Keratinocyte (primary cell): ENCODE measurements around the gene SSPN. TPM values are rescaled to one million over a fixed set of nuclear protein-coding genes. Genes with fewer than 3 reads are reported as not detected.

ENCODE experiments used
- DNase-seq: peaks from one replicate; pipeline ENCODE4 v3.0.0-alpha.2; 2011; ENCODE audit warnings: low read depth, missing footprints, low spot score
- FAIRE-seq: peaks from 2 replicates; lab custom pipeline; 2011; peaks lifted over from hg19 to GRCh38; lab: Jason Lieb, UNC
- H2AFZ ChIP-seq: 2 replicates; pipeline ENCODE4 v1.6.0; 2012; ENCODE audit warnings: low read length, control low read depth, inconsistent platforms; ENCODE audit not compliant: control insufficient read depth
- H3K27ac ChIP-seq: 2 replicates; pipeline ENCODE4 v1.5.1; 2011; ENCODE audit warnings: low read length; ENCODE audit not compliant: control insufficient read depth, insufficient read depth
- H3K27me3 ChIP-seq: 3 replicates; pipeline ENCODE4 v1.6.0; 2011; ENCODE audit warnings: low read length; ENCODE audit not compliant: control insufficient read depth, insufficient read depth; ENCODE audit errors: extremely low read depth
- H3K36me3 ChIP-seq, 2 experiments: 2 replicates in 1 of 2; 3 replicates in 1 of 2; pipeline ENCODE4 v1.5.1; 2011; ENCODE audit warnings: low read length in 2 of 2, mild to moderate bottlenecking in 1 of 2; ENCODE audit not compliant: control insufficient read depth in 2 of 2, insufficient read depth in 2 of 2; ENCODE audit errors: extremely low read depth in 1 of 2
- H3K4me1 ChIP-seq: 3 replicates; pipeline ENCODE4 v1.5.1; 2011; ENCODE audit warnings: low read length; ENCODE audit not compliant: control insufficient read depth, insufficient read depth; ENCODE audit errors: extremely low read depth
- H3K4me2 ChIP-seq: 3 replicates; pipeline ENCODE4 v1.6.0; 2011; ENCODE audit warnings: low read depth, low read length; ENCODE audit not compliant: control insufficient read depth, insufficient read depth; ENCODE audit errors: extremely low read depth
- H3K4me3 ChIP-seq, 3 experiments: fragments of 200-600 bp in 1 of 3; sonication (generic) in 1 of 3; 2 replicates in 2 of 3; 3 replicates in 1 of 3; pipeline ENCODE4 v1.5.1; 2011 to 2016; ENCODE audit warnings: low read length in 3 of 3, mild to moderate bottlenecking in 3 of 3, control low read depth in 2 of 3, inconsistent platforms in 1 of 3, low read depth in 1 of 3, mixed read lengths in 1 of 3, mixed run types in 1 of 3, moderate library complexity in 1 of 3; ENCODE audit not compliant: control insufficient read depth in 2 of 3, insufficient read depth in 2 of 3; ENCODE audit errors: extremely low read depth in 1 of 3
- H3K79me2 ChIP-seq: 2 replicates; pipeline ENCODE4 v1.6.0; 2012; ENCODE audit warnings: low read length; ENCODE audit not compliant: control insufficient read depth, insufficient read depth
- H3K9ac ChIP-seq: 3 replicates; pipeline ENCODE4 v1.6.0; 2011; ENCODE audit warnings: low read length; ENCODE audit not compliant: control insufficient read depth, insufficient read depth; ENCODE audit errors: extremely low read depth
- H3K9me1 ChIP-seq: 3 replicates; pipeline ENCODE4 v1.6.0; 2011; ENCODE audit warnings: low read length; ENCODE audit not compliant: control insufficient read depth, insufficient read depth; ENCODE audit errors: extremely low read depth
- H3K9me3 ChIP-seq: 2 replicates; pipeline ENCODE4 v1.5.1; 2012; ENCODE audit warnings: low read depth, low read length; ENCODE audit not compliant: control insufficient read depth
- H4K20me1 ChIP-seq: 3 replicates; pipeline ENCODE4 v1.6.0; 2011; ENCODE audit warnings: low read length; ENCODE audit not compliant: control insufficient read depth, insufficient read depth; ENCODE audit errors: extremely low read depth
- EZH2 ChIP-seq: IDR thresholded peaks from one replicate; pipeline ENCODE4 v1.6.1; 2012; ENCODE audit warnings: inconsistent platforms, mild to moderate bottlenecking, low read length, moderate library complexity
- dilution Hi-C: fragments of 300-500 bp; cut with MboI; formaldehyde crosslinking; loops from one replicate; pipeline ENCODE4 v1.7.0; 2020; ENCODE audit warnings: low sequenced_read_pairs; ENCODE audit not compliant: extremely low pct_ligation_motif_present
- polyA plus RNA-seq, 5 experiments: library from polyadenylated mRNA; depleted of rRNA in 3 of 5; stranded (reverse) in 3 of 5; stranded (forward) in 1 of 5; unstranded in 1 of 5; fragments of >200 nt; gene quantifications; 1 replicate in 1 of 5; 2 replicates in 3 of 5; 3 replicates in 1 of 5; pipeline versions ENCODE4 v1.2.1 to v1.2.3, GENCODE V29; 2011 to 2012; ENCODE audit warnings: missing spikeins in 2 of 5, low read depth in 1 of 5, low replicate concordance in 1 of 5
- TF ChIP-seq, protein P1 (sequence below), 3 experiments: IDR thresholded peaks in 1 of 3; conservative IDR thresholded peaks in 1 of 3; optimal IDR thresholded peaks in 1 of 3; 2 replicates in 2 of 3; 3 replicates in 1 of 3; pipeline versions ENCODE3 to v1.5.1; 2011; ENCODE audit warnings: low read length in 3 of 3, mild to moderate bottlenecking in 3 of 3, moderate library complexity in 2 of 3, control low read depth in 1 of 3, inconsistent platforms in 1 of 3; ENCODE audit not compliant: insufficient read depth in 2 of 3; ENCODE audit errors: extremely low read depth in 1 of 3

SSPN gene
- polyA plus RNA-seq, 1 donor (not counting 4 experiments of a cell fraction or from before 2014, with no cell fraction given) = 1.0 TPM

DNA sequence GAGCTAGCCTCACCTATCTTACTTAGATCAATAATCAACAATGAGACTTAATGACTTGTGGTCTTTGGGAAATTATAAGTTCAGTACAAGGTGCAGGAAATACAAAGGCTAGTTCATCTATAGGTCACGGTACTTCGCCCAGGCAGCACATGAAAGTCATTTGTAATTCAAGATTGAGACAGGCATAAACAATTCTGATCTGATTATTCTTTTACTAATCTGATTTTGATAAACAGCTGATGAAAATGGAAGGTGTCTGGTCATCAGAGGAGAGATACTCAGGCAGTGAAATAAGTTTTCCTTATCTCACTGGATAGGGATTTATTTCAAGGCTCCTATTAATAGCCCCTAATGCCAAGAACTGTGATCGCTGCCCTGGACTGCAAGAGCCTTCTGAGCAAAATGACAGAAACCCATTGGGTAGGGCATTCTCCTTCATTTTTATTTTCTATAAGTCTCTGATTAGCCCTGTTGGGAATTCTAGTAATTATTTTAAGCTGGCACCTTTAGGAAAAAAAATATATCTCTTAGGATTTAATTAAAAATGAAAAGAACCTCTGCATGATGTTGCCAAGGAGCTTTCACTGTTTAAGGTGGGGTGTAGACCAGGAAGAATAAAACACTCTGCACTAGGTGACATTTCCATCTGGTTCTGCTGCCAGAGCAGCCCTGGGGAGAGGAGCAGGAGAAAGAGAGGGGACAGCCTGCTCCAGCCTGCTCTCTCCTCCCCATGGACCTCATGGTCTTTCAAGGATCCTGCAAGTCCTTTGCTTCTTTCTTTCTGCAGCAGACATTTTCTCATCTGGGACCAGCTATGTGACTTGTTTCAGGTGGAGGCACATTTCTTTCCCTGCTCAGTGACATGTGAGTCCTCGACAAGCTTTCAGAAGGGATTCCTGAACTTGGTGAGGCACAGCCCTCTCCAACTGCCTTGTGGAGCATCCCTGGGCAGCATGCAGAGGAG is 44.8 kb downstream of the SSPN start:
- Histone ChIP-seq H3K9me1 (no peaks in the 10 kb centered on the region), H3K36me3 (no peaks in the 10 kb centered on the region), H3K79me2 (no peaks in the 10 kb centered on the region), H3K4me1 (peaks cover 26% of the 10 kb centered on the region), H4K20me1 (no peaks in the 10 kb centered on the region), H3K9me3 (no peaks in the 10 kb centered on the region), H3K9ac (no peak overlapping the region), H3K4me3 (peak overlapping the region in 1 of 3 experiments; percentile 26), H2AFZ (peak overlapping the region; percentile 2), H3K27me3 (no peaks in the 10 kb centered on the region), H3K27ac (peak overlapping the region; percentile 71), H3K4me2 (peak overlapping the region; percentile 69)
- DNase-seq = no peak
- dilution Hi-C loops = no loop called here
- FAIRE-seq = peak; percentile 39
- TF ChIP-seq, protein P1, sequence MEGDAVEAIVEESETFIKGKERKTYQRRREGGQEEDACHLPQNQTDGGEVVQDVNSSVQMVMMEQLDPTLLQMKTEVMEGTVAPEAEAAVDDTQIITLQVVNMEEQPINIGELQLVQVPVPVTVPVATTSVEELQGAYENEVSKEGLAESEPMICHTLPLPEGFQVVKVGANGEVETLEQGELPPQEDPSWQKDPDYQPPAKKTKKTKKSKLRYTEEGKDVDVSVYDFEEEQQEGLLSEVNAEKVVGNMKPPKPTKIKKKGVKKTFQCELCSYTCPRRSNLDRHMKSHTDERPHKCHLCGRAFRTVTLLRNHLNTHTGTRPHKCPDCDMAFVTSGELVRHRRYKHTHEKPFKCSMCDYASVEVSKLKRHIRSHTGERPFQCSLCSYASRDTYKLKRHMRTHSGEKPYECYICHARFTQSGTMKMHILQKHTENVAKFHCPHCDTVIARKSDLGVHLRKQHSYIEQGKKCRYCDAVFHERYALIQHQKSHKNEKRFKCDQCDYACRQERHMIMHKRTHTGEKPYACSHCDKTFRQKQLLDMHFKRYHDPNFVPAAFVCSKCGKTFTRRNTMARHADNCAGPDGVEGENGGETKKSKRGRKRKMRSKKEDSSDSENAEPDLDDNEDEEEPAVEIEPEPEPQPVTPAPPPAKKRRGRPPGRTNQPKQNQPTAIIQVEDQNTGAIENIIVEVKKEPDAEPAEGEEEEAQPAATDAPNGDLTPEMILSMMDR (optimal IDR thresholded peaks at IDR 0.05 in 1 of 3, IDR thresholded peaks at IDR 0.05 in 1 of 3, conservative IDR thresholded peaks at IDR 0.05 in 1 of 3; ENCODE audit: extremely low read depth in 1 of 3, insufficient read depth in 2 of 3, low read length in 3 of 3) = no peak
- TF ChIP-seq EZH2 = no peak

DNA sequence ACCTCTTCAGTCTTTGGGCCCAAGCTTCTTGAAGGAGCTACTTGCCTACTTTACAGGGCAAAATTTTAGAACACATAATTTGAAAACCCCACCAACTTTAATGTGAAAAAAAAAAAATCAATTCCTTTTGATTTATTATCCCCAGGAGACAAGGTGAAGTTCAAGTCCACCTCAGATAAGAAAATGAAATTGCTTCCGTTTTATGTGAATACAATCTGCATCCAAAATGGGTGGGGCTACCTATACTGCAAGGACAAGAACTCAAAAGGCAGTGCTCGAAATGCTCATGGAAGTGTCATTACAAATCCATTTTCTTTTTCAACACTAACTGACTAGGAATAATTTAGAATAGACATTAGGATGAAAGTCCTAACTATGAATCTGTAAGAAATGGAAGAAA is 45.7 kb downstream of the SSPN start:
- no peaks in the 10 kb centered on the region for H3K9me3 ChIP-seq
- H3K36me3 ChIP-seq = no peaks in the 10 kb centered on the region
- no peaks in the 10 kb centered on the region for H3K9me1 ChIP-seq
- no peak overlapping the region for H2AFZ ChIP-seq
- peaks cover 33% of the 10 kb centered on the region for H3K4me1 ChIP-seq
- H3K27ac ChIP-seq = no peak overlapping the region
- H4K20me1 ChIP-seq = no peaks in the 10 kb centered on the region
- no peaks in the 10 kb centered on the region for H3K79me2 ChIP-seq
- no peak overlapping the region for H3K4me3 ChIP-seq
- no peak for FAIRE-seq
- no peaks in the 10 kb centered on the region for H3K27me3 ChIP-seq
- no peak for DNase-seq
- no peak overlapping the region for H3K9ac ChIP-seq
- TF ChIP-seq, protein P1 (optimal IDR thresholded peaks at IDR 0.05 in 1 of 3, IDR thresholded peaks at IDR 0.05 in 1 of 3, conservative IDR thresholded peaks at IDR 0.05 in 1 of 3; ENCODE audit: extremely low read depth in 1 of 3, insufficient read depth in 2 of 3, low read length in 3 of 3) = no peak
- no peak for TF ChIP-seq EZH2
- no peak overlapping the region for H3K4me2 ChIP-seq
- dilution Hi-C loops = no loop called here
